Stimulated activated naive B cell treated with anti-CD40 and anti-IgM and Interleukin-4, amounts not matched to agents 10 μg/mL and 1 μg/mL and 100 μg/mL, for 72 hours (primary cell): Measurements from ENCODE around the gene CAMKMT.
A peak's percentile ranks its signal among the peaks of the same experiment; 100 is the strongest.

Source experiments
- ATAC-seq, 2 donors: fragments of 150-1000 bp; cut with Tn5 transposase; replicated peaks; 2 replicates each; pipeline ENCODE4 v1.10.0; 2021; ENCODE audit warnings: moderate library complexity in 1 of 2
- DNase-seq: peaks from one replicate; pipeline ENCODE4 v3.0.0; 2021
- H3K27ac Mint-ChIP-seq: one replicate; pipeline ENCODE4 v1.8.0; 2022; ENCODE audit warnings: mild to moderate bottlenecking, mixed read lengths
- H3K27me3 Mint-ChIP-seq, 2 donors: one replicate each; pipeline ENCODE4 v1.8.0; 2022; ENCODE audit warnings: mixed read lengths in 2 of 2
- H3K36me3 Mint-ChIP-seq, 2 donors: one replicate each; pipeline ENCODE4 v1.8.0; 2022; ENCODE audit warnings: mixed read lengths in 2 of 2, mild to moderate bottlenecking in 1 of 2
- H3K4me1 Mint-ChIP-seq, 2 donors: one replicate each; pipeline ENCODE4 v1.8.0; 2022; ENCODE audit warnings: mixed read lengths in 2 of 2, mild to moderate bottlenecking in 1 of 2
- H3K4me3 Mint-ChIP-seq, 2 donors: one replicate each; pipeline ENCODE4 v1.8.0; 2022; ENCODE audit warnings: mild to moderate bottlenecking in 2 of 2, mixed read lengths in 2 of 2, moderate library complexity in 1 of 2
- H3K9me3 Mint-ChIP-seq, 2 donors: one replicate each; pipeline ENCODE4 v1.8.0; 2022; ENCODE audit warnings: mixed read lengths in 2 of 2, mild to moderate bottlenecking in 1 of 2

The CAMKMT gene

GRCh38 chr2:44777036-44777435 lies 415.3 kb downstream of the CAMKMT start:
- peak overlapping the region in 1 of 2 donors; percentile 86 for H3K4me3 Mint-ChIP-seq
- DNase-seq (no peak), ATAC-seq (no peak)
- H3K27ac Mint-ChIP-seq = no peak overlapping the region
- peaks cover 23 to 34% of the 10 kb centered on the region in 2 donors for H3K4me1 Mint-ChIP-seq
- H3K36me3 Mint-ChIP-seq = peaks cover 9 to 20% of the 10 kb centered on the region in 2 donors
- H3K9me3 Mint-ChIP-seq = peaks cover 0 to 3% of the 10 kb centered on the region in 2 donors
- peaks cover 0 to 5% of the 10 kb centered on the region in 2 donors for H3K27me3 Mint-ChIP-seq

GRCh38 chr2:44777537-44777936 lies 415.8 kb downstream of the CAMKMT start:
- Mint-ChIP-seq H3K4me1 (peaks cover 23 to 34% of the 10 kb centered on the region in 2 donors), H3K27me3 (peaks cover 0 to 2% of the 10 kb centered on the region in 2 donors), H3K4me3 (peak overlapping the region; percentile 71 to 86), H3K9me3 (peaks cover 0 to 3% of the 10 kb centered on the region in 2 donors), H3K27ac (peak overlapping the region; percentile 9), H3K36me3 (peaks cover 5 to 15% of the 10 kb centered on the region in 2 donors)
- DNase-seq (no peak), ATAC-seq (peak; percentile 29 to 41)

GRCh38 chr2:44778221-44778654 lies 416.5 kb downstream of the CAMKMT start:
- H3K9me3 Mint-ChIP-seq = peaks cover 0 to 3% of the 10 kb centered on the region in 2 donors
- no peaks in the 10 kb centered on the region for H3K27me3 Mint-ChIP-seq
- peak; percentile 68 to 69 for ATAC-seq
- no peak overlapping the region for H3K27ac Mint-ChIP-seq
- no peak for DNase-seq
- peaks cover 23 to 34% of the 10 kb centered on the region in 2 donors for H3K4me1 Mint-ChIP-seq
- H3K36me3 Mint-ChIP-seq = peaks cover 5 to 16% of the 10 kb centered on the region in 2 donors
- H3K4me3 Mint-ChIP-seq = peak overlapping the region; percentile 82 to 86

- Mint-ChIP-seq H3K4me1 (peaks cover 23 to 34% of the 10 kb centered on the region in 2 donors), H3K4me3 (peak overlapping the region; percentile 82 to 86), H3K9me3 (peaks cover 0 to 3% of the 10 kb centered on the region in 2 donors), H3K27ac (peak overlapping the region; percentile 74), H3K36me3 (peaks cover 6 to 16% of the 10 kb centered on the region in 2 donors), H3K27me3 (no peaks in the 10 kb centered on the region)
- DNase-seq (peak; percentile 75), ATAC-seq (peak; percentile 97)
Observed at GRCh38 chr2:44778671-44779476, 417.1 kb downstream of the CAMKMT start.

GRCh38 chr2:44779793-44780192 lies 418.0 kb downstream of the CAMKMT start:
- Mint-ChIP-seq H3K36me3 (peaks cover 6 to 16% of the 10 kb centered on the region in 2 donors), H3K4me1 (peaks cover 23 to 34% of the 10 kb centered on the region in 2 donors), H3K9me3 (peaks cover 0 to 3% of the 10 kb centered on the region in 2 donors), H3K27ac (peak overlapping the region; percentile 49), H3K4me3 (peak overlapping the region; percentile 82 to 86), H3K27me3 (no peaks in the 10 kb centered on the region)
- DNase-seq = no peak
- peak in 1 of 2 donors; percentile 8 for ATAC-seq

GRCh38 chr2:44780406-44780805 lies 418.7 kb downstream of the CAMKMT start:
- ATAC-seq (no peak), DNase-seq (no peak)
- Mint-ChIP-seq H3K36me3 (peaks cover 6 to 16% of the 10 kb centered on the region in 2 donors), H3K27ac (no peak overlapping the region), H3K4me1 (peaks cover 23 to 34% of the 10 kb centered on the region in 2 donors), H3K27me3 (no peaks in the 10 kb centered on the region), H3K4me3 (no peak overlapping the region), H3K9me3 (peaks cover 0 to 3% of the 10 kb centered on the region in 2 donors)

- DNase-seq (no peak), ATAC-seq (no peak)
- H3K4me3 Mint-ChIP-seq = no peak overlapping the region
- H3K36me3 Mint-ChIP-seq = peaks cover 8 to 23% of the 10 kb centered on the region in 2 donors
- H3K9me3 Mint-ChIP-seq = peaks cover 3 to 8% of the 10 kb centered on the region in 2 donors
- H3K4me1 Mint-ChIP-seq = peaks cover 0 to 5% of the 10 kb centered on the region in 2 donors
- no peak overlapping the region for H3K27ac Mint-ChIP-seq
- peaks cover 7 to 21% of the 10 kb centered on the region in 2 donors for H3K27me3 Mint-ChIP-seq
Observed at GRCh38 chr2:44785433-44785832, 423.7 kb downstream of the CAMKMT start.

GRCh38 chr2:44786045-44786816 lies 424.5 kb downstream of the CAMKMT start:
- Mint-ChIP-seq H3K9me3 (peaks cover 3 to 8% of the 10 kb centered on the region in 2 donors), H3K27me3 (peaks cover 7 to 21% of the 10 kb centered on the region in 2 donors), H3K4me3 (no peak overlapping the region), H3K27ac (no peak overlapping the region), H3K4me1 (peaks cover 0 to 5% of the 10 kb centered on the region in 2 donors), H3K36me3 (peaks cover 8 to 20% of the 10 kb centered on the region in 2 donors)
- ATAC-seq = no peak
- no peak for DNase-seq

- no peak overlapping the region for H3K27ac Mint-ChIP-seq
- no peak for DNase-seq
- ATAC-seq = no peak
- peaks cover under 1 to 11% of the 10 kb centered on the region in 2 donors for H3K9me3 Mint-ChIP-seq
- peaks cover 4 to 18% of the 10 kb centered on the region in 2 donors for H3K36me3 Mint-ChIP-seq
- H3K4me1 Mint-ChIP-seq = peaks cover 0 to under 1% of the 10 kb centered on the region in 2 donors
- H3K27me3 Mint-ChIP-seq = peaks cover 13 to 25% of the 10 kb centered on the region in 2 donors
- H3K4me3 Mint-ChIP-seq = no peak overlapping the region
Observed at GRCh38 chr2:44786817-44787214, 425.1 kb downstream of the CAMKMT start.

GRCh38 chr2:44787663-44788062 lies 425.9 kb downstream of the CAMKMT start:
- Mint-ChIP-seq H3K4me3 (no peak overlapping the region), H3K27ac (no peak overlapping the region), H3K4me1 (no peaks in the 10 kb centered on the region), H3K9me3 (peaks cover 0 to 11% of the 10 kb centered on the region in 2 donors), H3K36me3 (peaks cover 4 to 16% of the 10 kb centered on the region in 2 donors), H3K27me3 (peaks cover 13 to 25% of the 10 kb centered on the region in 2 donors)
- ATAC-seq (no peak), DNase-seq (no peak)

GRCh38 chr2:44789446-44789845 lies 427.7 kb downstream of the CAMKMT start:
- H3K9me3 Mint-ChIP-seq = peaks cover 1 to 14% of the 10 kb centered on the region in 2 donors
- no peaks in the 10 kb centered on the region for H3K4me1 Mint-ChIP-seq
- H3K36me3 Mint-ChIP-seq = peaks cover 1 to 16% of the 10 kb centered on the region in 2 donors
- DNase-seq (no peak), ATAC-seq (no peak)
- no peak overlapping the region for H3K4me3 Mint-ChIP-seq
- H3K27me3 Mint-ChIP-seq = peaks cover 19 to 30% of the 10 kb centered on the region in 2 donors
- H3K27ac Mint-ChIP-seq = no peak overlapping the region

GRCh38 chr2:44789971-44790721 lies 428.4 kb downstream of the CAMKMT start:
- no peak for ATAC-seq

GRCh38 chr2:44793322-44793870 lies 431.6 kb downstream of the CAMKMT start:
- Mint-ChIP-seq H3K36me3 (peaks cover 1 to 10% of the 10 kb centered on the region in 2 donors), H3K4me3 (no peak overlapping the region), H3K27ac (no peak overlapping the region), H3K4me1 (no peaks in the 10 kb centered on the region), H3K27me3 (peaks cover 30 to 38% of the 10 kb centered on the region in 2 donors), H3K9me3 (peaks cover 3 to 6% of the 10 kb centered on the region in 2 donors)
- DNase-seq (no peak), ATAC-seq (no peak)

More at GRCh38 chr2:44789971-44790721, 428.4 kb downstream of the CAMKMT start:
- Mint-ChIP-seq H3K27me3 (peaks cover 19 to 33% of the 10 kb centered on the region in 2 donors), H3K36me3 (peaks cover 1 to 16% of the 10 kb centered on the region in 2 donors), H3K27ac (no peak overlapping the region), H3K9me3 (peaks cover 1 to 14% of the 10 kb centered on the region in 2 donors), H3K4me1 (no peaks in the 10 kb centered on the region), H3K4me3 (no peak overlapping the region)
- no peak for DNase-seq
